A673 (cell line): Measurements from ENCODE around the gene CCL21. TPM values are rescaled to one million over a fixed set of nuclear protein-coding genes. Genes with fewer than 3 reads are reported as not detected.

ENCODE experiments used
- BruUV-seq: library from RNA; stranded (reverse); fragments of 400-500 nt; replicated peaks from 2 replicates; lab custom pipeline; 2021; lab: Mats Ljungman, UMichigan
- CTCF ChIA-PET: fragments of 300-600 bp; sonication (Branson Sonifier 250); formaldehyde crosslinking; loops from one replicate; lab custom pipeline; 2022; ENCODE audit warnings: antibody characterized with exemption; lab: Charles Lee
- POLR2A ChIA-PET: fragments of 300-600 bp; sonication (Branson Sonifier 250); formaldehyde crosslinking; loops from one replicate; lab custom pipeline; 2022; ENCODE audit warnings: antibody characterized with exemption; ENCODE audit not compliant: low non-redundant PET; lab: Charles Lee
- DNase-seq: peaks from one replicate; pipeline ENCODE4 v3.0.0-alpha.2; 2015; ENCODE audit warnings: low spot score
- H3K27ac ChIP-seq: fragments of 200-600 bp; sonication (generic); 2 replicates; pipeline ENCODE4 v1.5.1; 2016; ENCODE audit warnings: mixed run types, low read depth, mild to moderate bottlenecking, mixed read lengths, antibody characterized with exemption, low read length; ENCODE audit not compliant: poor library complexity, severe bottlenecking
- H3K27me3 ChIP-seq: fragments of 200-600 bp; sonication (generic); replicated peaks from 2 replicates; pipeline ENCODE4 v1.6.1; 2017; ENCODE audit warnings: mixed run types, low read depth, mild to moderate bottlenecking, mixed read lengths, antibody characterized with exemption, low read length; ENCODE audit not compliant: insufficient read depth, poor library complexity
- H3K36me3 ChIP-seq: fragments of 200-600 bp; sonication (generic); 2 replicates; pipeline ENCODE4 v1.6.1; 2016; ENCODE audit warnings: mixed run types, mild to moderate bottlenecking, mixed read lengths, antibody characterized with exemption, low read length; ENCODE audit not compliant: insufficient read depth, poor library complexity, severe bottlenecking
- H3K4me1 ChIP-seq: fragments of 200-600 bp; sonication (generic); 2 replicates; pipeline ENCODE4 v1.6.1; 2017; ENCODE audit warnings: mixed run types, mild to moderate bottlenecking, mixed read lengths, antibody characterized with exemption, low read length; ENCODE audit not compliant: insufficient read depth, poor library complexity, severe bottlenecking
- H3K4me3 ChIP-seq: fragments of 200-600 bp; sonication (generic); 2 replicates; pipeline ENCODE4 v1.5.1; 2016; ENCODE audit warnings: low read depth, mixed run types, mild to moderate bottlenecking, mixed read lengths, low read length; ENCODE audit not compliant: poor library complexity, severe bottlenecking
- H3K9me3 ChIP-seq: fragments of 200-600 bp; sonication (generic); 2 replicates; pipeline ENCODE4 v1.6.1; 2016; ENCODE audit warnings: mixed run types, low read depth, mild to moderate bottlenecking, mixed read lengths, antibody characterized with exemption, low read length; ENCODE audit not compliant: poor library complexity, severe bottlenecking
- CTCF ChIP-seq: fragments of 300-800, 200-600 bp; sonication (generic); conservative IDR thresholded peaks from 2 replicates; pipeline ENCODE4 v1.5.1; 2017; ENCODE audit warnings: low read depth, mild to moderate bottlenecking, antibody characterized with exemption, low read length, moderate library complexity, mixed read lengths
- EZH2 ChIP-seq: fragments of 200-600 bp; sonication (generic); IDR thresholded peaks from 2 replicates; pipeline ENCODE4 v1.6.1; 2017; ENCODE audit warnings: borderline replicate concordance, low read depth, mild to moderate bottlenecking, mixed read lengths, antibody characterized with exemption, low read length; ENCODE audit not compliant: poor library complexity, severe bottlenecking
- intact Hi-C: fragments of 100-400 bp; cut with micrococcal nuclease; formaldehyde crosslinking; loops from one replicate; pipeline ENCODE4 v1.10.0; 2022; ENCODE audit not compliant: unreplicated experiment
- total RNA-seq: library from RNA; stranded (reverse); gene quantifications from 2 replicates; pipeline ENCODE4 v1.2.3, GENCODE V29; 2021

CCL21 gene
- total RNA-seq, 1 experiment from 2014 or later = not detected

GRCh38 chr9:34669809-34670562 is 40.0 kb downstream of the CCL21 start:
- POLR2A ChIA-PET = no interaction called here
- Histone ChIP-seq H3K27ac (no peak overlapping the region), H3K9me3 (no peaks in the 10 kb centered on the region), H3K4me3 (no peak overlapping the region), H3K4me1 (no peaks in the 10 kb centered on the region), H3K36me3 (peaks cover 3% of the 10 kb centered on the region), H3K27me3 (no peaks in the 10 kb centered on the region)
- CTCF ChIA-PET = interaction anchor here (1.2 kb wide), 1 partner anchor 32 kb away, joined by 4 read pairs; no protein-coding TSS in a partner anchor
- BruUV-seq = no TSS peak
- intact Hi-C loops = no loop called here
- DNase-seq = no peak
- TF ChIP-seq EZH2 = no peak
- TF ChIP-seq CTCF = no peak

GRCh38 chr9:34665381-34666250 is 44.3 kb downstream of the CCL21 start:
- CTCF ChIA-PET = interaction anchor here (0.7 to 1.0 kb wide), 2 partner anchors 19 to 37 kb away, joined by 4 read pairs; no protein-coding TSS in a partner anchor
- peak; percentile 97 for DNase-seq
- Histone ChIP-seq H3K27ac (peak overlapping the region; percentile 98), H3K4me3 (peak overlapping the region; percentile 77), H3K4me1 (peaks cover 6% of the 10 kb centered on the region), H3K36me3 (peaks cover 3% of the 10 kb centered on the region), H3K9me3 (no peaks in the 10 kb centered on the region), H3K27me3 (no peaks in the 10 kb centered on the region)
- BruUV-seq = no TSS peak
- intact Hi-C loops = no loop called here
- TF ChIP-seq CTCF = no peak
- TF ChIP-seq EZH2 = no peak
- POLR2A ChIA-PET = interaction anchor here (0.7 kb wide), 1 partner anchor 39 kb away, joined by 6 read pairs; no protein-coding TSS in a partner anchor

- BruUV-seq = TSS peak; percentile 79
These were observed 44.9 kb downstream of the CCL21 start for GRCh38 chr9:34665067-34665380.

More at GRCh38 chr9:34665067-34665380, 44.9 kb downstream of the CCL21 start:
- POLR2A ChIA-PET = interaction anchor here (0.7 kb wide), 1 partner anchor 39 kb away, joined by 6 read pairs; no protein-coding TSS in a partner anchor
- H3K27me3 ChIP-seq = no peaks in the 10 kb centered on the region
- CTCF ChIA-PET = interaction anchor here (0.6 to 1.1 kb wide), 4 partner anchors 18 to 255 kb away, joined by 3 to 6 read pairs (median 4); no protein-coding TSS in a partner anchor
- no peaks in the 10 kb centered on the region for H3K9me3 ChIP-seq
- H3K27ac ChIP-seq = peak overlapping the region; percentile 74
- TF ChIP-seq EZH2 = no peak
- no peak for TF ChIP-seq CTCF
- peaks cover 3% of the 10 kb centered on the region for H3K36me3 ChIP-seq
- peaks cover 6% of the 10 kb centered on the region for H3K4me1 ChIP-seq
- H3K4me3 ChIP-seq = peak overlapping the region; percentile 77
- no peak for DNase-seq
- intact Hi-C loops = no loop called here
